ENCODE measurements around the gene SBNO2.

The SBNO2 gene

GRCh38 chr19:1149259-1150045 lies 24.6 kb downstream of the SBNO2 start:
- H3K36me3 ChIP-seq (ENCODE audit: insufficient read depth, low read length) = peaks cover 11% of the 10 kb centered on the region
- no peaks in the 10 kb centered on the region for H4K20me1 ChIP-seq (ENCODE audit: insufficient read depth, low read length)
- H3K4me3 ChIP-seq (ENCODE audit: low read depth, low read length, poor library complexity, severe bottlenecking) = no peak overlapping the region
- H3K9me3 ChIP-seq (ENCODE audit: low read length) = no peaks in the 10 kb centered on the region
- H3K4me1 ChIP-seq (ENCODE audit: insufficient read depth, low read length, severe bottlenecking) = no peaks in the 10 kb centered on the region
- H3F3A ChIP-seq (ENCODE audit: insufficient read depth, low read length) = no peaks in the 10 kb centered on the region
- H3K9ac ChIP-seq (ENCODE audit: low read length) = no peak overlapping the region
- TF ChIP-seq EZH2 (IDR thresholded peaks at IDR 0.05; ENCODE audit: borderline replicate concordance, low read length) = no peak
- no peak for TF ChIP-seq CTCF (IDR thresholded peaks at IDR 0.05; ENCODE audit: low read length)
- H2AFZ ChIP-seq (ENCODE audit: low read length) = no peak overlapping the region
- H3K27me3 ChIP-seq (ENCODE audit: insufficient read depth, low read length) = no peaks in the 10 kb centered on the region
- H3K79me2 ChIP-seq (ENCODE audit: insufficient read depth, low read length) = no peaks in the 10 kb centered on the region
- H3K9me2 ChIP-seq (ENCODE audit: low read depth, low read length) = no peaks in the 10 kb centered on the region
- H3K27ac ChIP-seq (ENCODE audit: low read depth, low read length, poor library complexity, severe bottlenecking) = no peak overlapping the region
- H3K4me2 ChIP-seq (ENCODE audit: low read length) = no peak overlapping the region

- H3K79me2 ChIP-seq (ENCODE audit: insufficient read depth, low read length) = no peaks in the 10 kb centered on the region
- H3K9ac ChIP-seq (ENCODE audit: low read length) = no peak overlapping the region
- H3K4me3 ChIP-seq (ENCODE audit: low read depth, low read length, poor library complexity, severe bottlenecking) = no peak overlapping the region
- H3K27ac ChIP-seq (ENCODE audit: low read depth, low read length, poor library complexity, severe bottlenecking) = no peak overlapping the region
- H3K36me3 ChIP-seq (ENCODE audit: insufficient read depth, low read length) = peaks cover 18% of the 10 kb centered on the region
- no peaks in the 10 kb centered on the region for H3K9me2 ChIP-seq (ENCODE audit: low read depth, low read length)
- no peak overlapping the region for H3K4me2 ChIP-seq (ENCODE audit: low read length)
- H3F3A ChIP-seq (ENCODE audit: insufficient read depth, low read length) = no peaks in the 10 kb centered on the region
- H3K4me1 ChIP-seq (ENCODE audit: insufficient read depth, low read length, severe bottlenecking) = no peaks in the 10 kb centered on the region
- no peak overlapping the region for H2AFZ ChIP-seq (ENCODE audit: low read length)
- no peaks in the 10 kb centered on the region for H4K20me1 ChIP-seq (ENCODE audit: insufficient read depth, low read length)
- TF ChIP-seq EZH2 (IDR thresholded peaks at IDR 0.05; ENCODE audit: borderline replicate concordance, low read length) (no peak), CTCF (IDR thresholded peaks at IDR 0.05; ENCODE audit: low read length) (no peak)
- H3K27me3 ChIP-seq (ENCODE audit: insufficient read depth, low read length) = no peaks in the 10 kb centered on the region
- H3K9me3 ChIP-seq (ENCODE audit: low read length) = no peaks in the 10 kb centered on the region
Observed at GRCh38 chr19:1147934-1148549, 26.0 kb downstream of the SBNO2 start.

- no peak overlapping the region for H3K27ac ChIP-seq (ENCODE audit: low read depth, low read length, poor library complexity, severe bottlenecking)
- TF ChIP-seq EZH2 (IDR thresholded peaks at IDR 0.05; ENCODE audit: borderline replicate concordance, low read length) = no peak
- no peak for TF ChIP-seq CTCF (IDR thresholded peaks at IDR 0.05; ENCODE audit: low read length)
- no peak overlapping the region for H2AFZ ChIP-seq (ENCODE audit: low read length)
- no peak overlapping the region for H3K4me2 ChIP-seq (ENCODE audit: low read length)
- no peaks in the 10 kb centered on the region for H3K9me3 ChIP-seq (ENCODE audit: low read length)
- peaks cover 11% of the 10 kb centered on the region for H3K36me3 ChIP-seq (ENCODE audit: insufficient read depth, low read length)
- no peaks in the 10 kb centered on the region for H4K20me1 ChIP-seq (ENCODE audit: insufficient read depth, low read length)
- H3K4me1 ChIP-seq (ENCODE audit: insufficient read depth, low read length, severe bottlenecking) = no peaks in the 10 kb centered on the region
- no peak overlapping the region for H3K9ac ChIP-seq (ENCODE audit: low read length)
- H3K79me2 ChIP-seq (ENCODE audit: insufficient read depth, low read length) = no peaks in the 10 kb centered on the region
- no peaks in the 10 kb centered on the region for H3F3A ChIP-seq (ENCODE audit: insufficient read depth, low read length)
- no peaks in the 10 kb centered on the region for H3K27me3 ChIP-seq (ENCODE audit: insufficient read depth, low read length)
- no peak overlapping the region for H3K4me3 ChIP-seq (ENCODE audit: low read depth, low read length, poor library complexity, severe bottlenecking)
- H3K9me2 ChIP-seq (ENCODE audit: low read depth, low read length) = no peaks in the 10 kb centered on the region
Observed at GRCh38 chr19:1146858-1147780, 26.9 kb downstream of the SBNO2 start.
